Measurements from ENCODE around the gene IPP. TPM values are rescaled to one million over a fixed set of nuclear protein-coding genes. Genes with fewer than 3 reads are reported as not detected.
A peak's percentile ranks its signal among the peaks of the same experiment; 100 is the strongest.
"Not testable (repeated sequence)": the region's sequence is repeated elsewhere in the genome, so short reads cannot be mapped to it uniquely, and the experiment has no call there.

Gene IPP
- total RNA-seq, 1 donor from 2014 or later = 13.4 TPM

DNA sequence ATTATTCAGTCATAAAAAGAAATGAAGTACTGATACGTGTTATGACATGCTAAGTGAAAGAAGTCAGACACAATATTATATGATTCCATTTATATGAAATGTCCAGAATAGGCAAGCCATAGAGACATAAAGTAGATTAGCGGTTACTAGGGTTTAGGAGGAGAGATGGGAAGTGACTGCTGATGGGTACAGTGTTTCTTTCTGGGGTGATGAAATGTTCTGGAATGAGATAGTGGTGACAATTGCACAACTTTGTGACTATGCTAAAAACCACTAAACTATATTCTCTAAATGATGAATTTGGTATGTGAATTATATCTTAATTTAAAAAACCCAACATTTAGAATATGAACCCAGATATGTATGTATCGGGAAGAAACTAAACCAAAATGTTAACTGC lies 27.6 kb downstream of the IPP start:
- H3K36me3 ChIP-seq = peaks cover 26% of the 10 kb centered on the region
- no peaks in the 10 kb centered on the region for H3K27me3 ChIP-seq (ENCODE audit: low read depth)
- peaks cover 5% of the 10 kb centered on the region for H3K4me1 ChIP-seq
- no peaks in the 10 kb centered on the region for H3K9me3 ChIP-seq
- H3K4me3 ChIP-seq = no peak overlapping the region
- ATAC-seq (peak in 1 of 2 donors; percentile 52), DNase-seq (no peak)
- TF ChIP-seq, protein P1, sequence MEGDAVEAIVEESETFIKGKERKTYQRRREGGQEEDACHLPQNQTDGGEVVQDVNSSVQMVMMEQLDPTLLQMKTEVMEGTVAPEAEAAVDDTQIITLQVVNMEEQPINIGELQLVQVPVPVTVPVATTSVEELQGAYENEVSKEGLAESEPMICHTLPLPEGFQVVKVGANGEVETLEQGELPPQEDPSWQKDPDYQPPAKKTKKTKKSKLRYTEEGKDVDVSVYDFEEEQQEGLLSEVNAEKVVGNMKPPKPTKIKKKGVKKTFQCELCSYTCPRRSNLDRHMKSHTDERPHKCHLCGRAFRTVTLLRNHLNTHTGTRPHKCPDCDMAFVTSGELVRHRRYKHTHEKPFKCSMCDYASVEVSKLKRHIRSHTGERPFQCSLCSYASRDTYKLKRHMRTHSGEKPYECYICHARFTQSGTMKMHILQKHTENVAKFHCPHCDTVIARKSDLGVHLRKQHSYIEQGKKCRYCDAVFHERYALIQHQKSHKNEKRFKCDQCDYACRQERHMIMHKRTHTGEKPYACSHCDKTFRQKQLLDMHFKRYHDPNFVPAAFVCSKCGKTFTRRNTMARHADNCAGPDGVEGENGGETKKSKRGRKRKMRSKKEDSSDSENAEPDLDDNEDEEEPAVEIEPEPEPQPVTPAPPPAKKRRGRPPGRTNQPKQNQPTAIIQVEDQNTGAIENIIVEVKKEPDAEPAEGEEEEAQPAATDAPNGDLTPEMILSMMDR (IDR thresholded peaks at IDR 0.05) = no peak
- intact Hi-C loops (cut with DNase I) = no loop called here
- no peak overlapping the region for H3K27ac ChIP-seq

DNA sequence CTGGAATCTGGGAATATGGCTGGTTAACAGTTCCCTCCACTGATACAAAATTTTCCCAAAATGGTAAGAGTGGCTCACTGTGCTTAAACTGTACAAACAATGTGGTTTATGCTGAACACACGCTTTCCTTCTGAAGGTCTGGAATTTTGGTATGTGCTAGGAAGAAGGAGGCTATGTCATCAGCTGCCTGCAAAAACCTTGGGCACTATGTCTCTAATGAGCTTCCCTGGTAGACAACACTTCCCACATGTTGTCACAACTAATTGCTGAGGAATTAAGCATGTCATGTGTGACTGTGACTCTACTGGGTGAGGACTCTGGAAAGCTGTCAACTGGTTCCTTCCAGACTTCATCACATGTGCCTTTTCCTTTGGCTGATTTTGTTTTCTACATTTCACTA lies 29.2 kb downstream of the IPP start:
- intact Hi-C loops (cut with DNase I) = no loop called here
- DNase-seq = no peak
- Histone ChIP-seq H3K36me3 (peaks cover 20% of the 10 kb centered on the region), H3K4me1 (peaks cover 5% of the 10 kb centered on the region), H3K27me3 (ENCODE audit: low read depth) (no peaks in the 10 kb centered on the region), H3K27ac (no peak overlapping the region), H3K9me3 (no peaks in the 10 kb centered on the region), H3K4me3 (no peak overlapping the region)
- TF ChIP-seq, protein P1 (IDR thresholded peaks at IDR 0.05) = no peak
- no peak for ATAC-seq

DNA sequence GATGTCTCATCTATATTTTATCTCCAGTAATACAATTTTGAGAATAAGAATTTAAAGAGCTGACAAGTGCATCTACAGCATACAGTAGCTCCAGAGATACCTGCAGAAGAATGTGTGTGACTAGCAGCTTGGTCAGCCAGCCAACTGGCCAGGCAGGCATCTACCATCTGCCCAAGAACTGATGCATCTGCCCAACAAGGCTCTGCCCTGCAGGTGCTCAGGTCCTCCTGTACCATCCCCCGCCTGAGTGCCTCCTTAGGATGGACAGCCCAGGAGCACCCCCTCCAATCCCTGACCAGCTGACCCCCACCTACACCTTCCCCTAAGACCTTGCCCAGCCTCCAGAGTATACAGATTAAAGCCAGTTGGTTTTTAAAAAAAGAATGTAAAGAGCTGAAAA lies 32.2 kb downstream of the IPP start:
- H3K9me3 ChIP-seq = no peaks in the 10 kb centered on the region
- ATAC-seq (no peak), DNase-seq (no peak)
- H3K36me3 ChIP-seq = peaks cover 46% of the 10 kb centered on the region
- no peak overlapping the region for H3K27ac ChIP-seq
- intact Hi-C loops (cut with DNase I) = no loop called here
- TF ChIP-seq, protein P1 (IDR thresholded peaks at IDR 0.05) = no peak
- H3K27me3 ChIP-seq (ENCODE audit: low read depth) = no peaks in the 10 kb centered on the region
- H3K4me3 ChIP-seq = no peak overlapping the region
- H3K4me1 ChIP-seq = peaks cover 5% of the 10 kb centered on the region

DNA sequence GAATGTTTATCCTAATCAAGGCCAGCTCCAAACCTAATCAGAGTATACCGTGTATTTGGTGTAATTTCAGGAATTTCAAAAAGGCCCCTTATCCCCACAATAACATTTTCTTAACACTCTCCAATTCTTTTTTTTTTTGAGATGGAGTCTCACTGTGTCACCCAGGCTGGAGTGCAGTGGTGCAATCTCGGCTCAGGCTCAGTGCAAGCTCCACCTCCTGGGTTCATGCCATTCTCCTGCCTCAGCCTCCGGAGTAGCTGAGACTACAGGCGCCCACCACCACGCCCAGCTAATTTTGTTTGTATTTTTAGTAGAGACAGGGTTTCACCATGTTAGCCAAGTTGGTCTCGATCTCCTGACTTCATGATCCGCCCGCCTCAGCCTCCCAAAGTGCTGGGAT lies 33.1 kb downstream of the IPP start:
- DNase-seq; H3K9me3 ChIP-seq; H3K27ac ChIP-seq; H3K27me3 ChIP-seq (ENCODE audit: low read depth); H3K4me1 ChIP-seq; H3K4me3 ChIP-seq; ATAC-seq; intact Hi-C loops (cut with DNase I): not testable (repeated sequence)
- peaks cover 51% of the 10 kb centered on the region for H3K36me3 ChIP-seq

DNA sequence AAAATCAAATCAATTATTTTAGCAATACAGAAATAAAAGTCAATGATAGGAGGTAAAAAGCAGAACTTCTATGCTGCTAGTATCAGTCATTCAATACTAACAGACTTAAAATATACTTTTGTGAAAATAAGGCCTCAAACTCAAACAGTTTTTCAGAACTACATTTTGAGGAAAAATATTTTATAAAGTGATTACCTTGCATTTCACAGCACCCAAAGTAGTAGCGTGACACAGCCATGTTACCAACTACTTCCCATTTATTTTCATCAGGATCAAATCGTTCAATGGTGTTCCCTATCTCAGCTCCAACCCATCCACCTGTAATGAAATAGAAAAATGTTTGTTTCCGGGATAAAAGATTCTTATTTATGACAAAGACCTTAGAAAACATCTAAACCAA lies 33.8 kb downstream of the IPP start:
- intact Hi-C loops (cut with DNase I) = no loop called here
- H3K4me3 ChIP-seq = no peak overlapping the region
- H3K27me3 ChIP-seq (ENCODE audit: low read depth) = no peaks in the 10 kb centered on the region
- DNase-seq (no peak), ATAC-seq (no peak)
- peaks cover 54% of the 10 kb centered on the region for H3K36me3 ChIP-seq
- no peak overlapping the region for H3K27ac ChIP-seq
- TF ChIP-seq, protein P1 (IDR thresholded peaks at IDR 0.05) = no peak
- H3K9me3 ChIP-seq = no peaks in the 10 kb centered on the region
- no peaks in the 10 kb centered on the region for H3K4me1 ChIP-seq

DNA sequence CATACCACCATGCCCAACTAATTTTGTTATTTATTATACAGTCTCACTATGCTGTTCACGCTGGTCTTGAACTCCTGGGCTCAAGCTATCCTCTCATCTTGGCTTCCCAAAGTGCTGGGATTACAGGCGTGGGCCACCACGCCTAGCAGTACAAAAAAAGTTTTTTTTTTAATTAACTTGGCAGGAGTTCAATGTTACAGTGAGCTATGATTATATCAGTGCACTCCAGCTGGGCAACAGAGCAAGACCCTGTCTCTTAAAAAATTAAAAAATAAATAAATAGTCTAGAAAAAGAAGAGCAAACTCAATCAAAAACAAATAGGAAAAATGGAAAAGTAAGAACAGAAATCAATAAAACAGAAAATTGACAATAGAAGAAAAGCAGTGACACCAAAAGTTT lies 36.7 kb downstream of the IPP start:
- TF ChIP-seq, protein P1 (IDR thresholded peaks at IDR 0.05) = no peak
- peaks cover 60% of the 10 kb centered on the region for H3K36me3 ChIP-seq
- no peak for DNase-seq

More for the DNA sequence above, 36.7 kb downstream of the IPP start:
- no peaks in the 10 kb centered on the region for H3K9me3 ChIP-seq
- intact Hi-C loops (cut with DNase I) = no loop called here
- no peak for ATAC-seq
- no peaks in the 10 kb centered on the region for H3K27me3 ChIP-seq (ENCODE audit: low read depth)
- H3K27ac ChIP-seq = no peak overlapping the region
- H3K4me3 ChIP-seq = no peak overlapping the region
- no peaks in the 10 kb centered on the region for H3K4me1 ChIP-seq

Data from lower lobe of right lung (tissue), 2 donors.